ENCODE measurements around the gene MUC12.

DNA sequence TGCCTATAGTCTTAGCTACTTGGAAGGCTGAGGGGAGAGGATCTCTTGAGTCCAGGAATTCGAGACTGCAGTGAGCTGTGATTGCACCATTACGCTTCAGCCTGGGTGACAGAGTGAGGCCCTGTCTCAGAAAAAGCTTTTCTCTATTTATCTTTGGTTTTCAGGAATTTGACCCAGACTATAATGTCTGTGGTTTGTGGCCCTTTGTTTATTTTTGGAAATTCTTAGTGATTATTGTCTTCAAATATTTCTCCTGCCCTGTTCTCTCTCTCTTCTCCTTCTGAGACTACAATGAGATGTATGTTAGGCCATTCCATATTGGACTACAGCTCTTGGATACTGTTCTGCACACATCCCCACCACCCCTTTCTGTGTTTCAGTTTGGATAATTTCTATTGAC, 4.7 kb downstream of the MUC12 start:
- TF ChIP-seq, protein P1, sequence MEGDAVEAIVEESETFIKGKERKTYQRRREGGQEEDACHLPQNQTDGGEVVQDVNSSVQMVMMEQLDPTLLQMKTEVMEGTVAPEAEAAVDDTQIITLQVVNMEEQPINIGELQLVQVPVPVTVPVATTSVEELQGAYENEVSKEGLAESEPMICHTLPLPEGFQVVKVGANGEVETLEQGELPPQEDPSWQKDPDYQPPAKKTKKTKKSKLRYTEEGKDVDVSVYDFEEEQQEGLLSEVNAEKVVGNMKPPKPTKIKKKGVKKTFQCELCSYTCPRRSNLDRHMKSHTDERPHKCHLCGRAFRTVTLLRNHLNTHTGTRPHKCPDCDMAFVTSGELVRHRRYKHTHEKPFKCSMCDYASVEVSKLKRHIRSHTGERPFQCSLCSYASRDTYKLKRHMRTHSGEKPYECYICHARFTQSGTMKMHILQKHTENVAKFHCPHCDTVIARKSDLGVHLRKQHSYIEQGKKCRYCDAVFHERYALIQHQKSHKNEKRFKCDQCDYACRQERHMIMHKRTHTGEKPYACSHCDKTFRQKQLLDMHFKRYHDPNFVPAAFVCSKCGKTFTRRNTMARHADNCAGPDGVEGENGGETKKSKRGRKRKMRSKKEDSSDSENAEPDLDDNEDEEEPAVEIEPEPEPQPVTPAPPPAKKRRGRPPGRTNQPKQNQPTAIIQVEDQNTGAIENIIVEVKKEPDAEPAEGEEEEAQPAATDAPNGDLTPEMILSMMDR (IDR thresholded peaks at IDR 0.05), result no peak
- no peak for TF ChIP-seq POLR2A (IDR thresholded peaks at IDR 0.05)
